K562 (cell line): Measurements from ENCODE around the gene ZNF276. TPM values are rescaled to one million over a fixed set of nuclear protein-coding genes. Genes with fewer than 3 reads are reported as not detected.

Source experiments
- BRCA1 ChIP-seq, 2 experiments: fragments of 450-650 bp in 1 of 2; sonication (generic) in 1 of 2; formaldehyde crosslinking in 1 of 2; IDR thresholded peaks; 2 replicates each; pipeline versions ENCODE4 v1.5.0 to v1.6.1; 2017 to 2020; ENCODE audit warnings: mild to moderate bottlenecking in 1 of 2, missing genetic modification reagents in 1 of 2
- CBFA2T2 ChIP-seq: fragments of 450-650 bp; conservative IDR thresholded peaks from 2 replicates; pipeline ENCODE4 v1.6.1; 2017; ENCODE audit warnings: mild to moderate bottlenecking
- ETV6 ChIP-seq, 3 experiments: fragments of 150-350 bp in 1 of 3; sonication (generic) in 1 of 3; formaldehyde crosslinking in 1 of 3; IDR thresholded peaks; 2 replicates each; pipeline versions ENCODE4 v1.6.1 to v1.8.0; 2014 to 2022; ENCODE audit warnings: borderline replicate concordance in 2 of 3, low read depth in 2 of 3, antibody characterized with exemption in 1 of 3, low read length in 1 of 3, mild to moderate bottlenecking in 1 of 3, missing genetic modification reagents in 1 of 3
- FOXK2 ChIP-seq, 2 experiments: fragments of 450-650 bp; IDR thresholded peaks in 1 of 2; conservative IDR thresholded peaks in 1 of 2; 2 replicates each; pipeline ENCODE4 v1.6.1; 2016; ENCODE audit warnings: low read depth in 2 of 2, mild to moderate bottlenecking in 1 of 2
- GATA2 ChIP-seq: sonication (generic); formaldehyde crosslinking; IDR thresholded peaks from 2 replicates; pipeline ENCODE4 v1.4.0; 2020; ENCODE audit warnings: mild to moderate bottlenecking, missing genetic modification reagents
- HDAC8 ChIP-seq: fragments of 450-650 bp; IDR thresholded peaks from 2 replicates; pipeline ENCODE4 v1.6.1; 2016; ENCODE audit warnings: mild to moderate bottlenecking, missing genetic modification characterization, moderate library complexity, missing compliant biosample characterization
- KAT2B ChIP-seq: IDR thresholded peaks from one replicate; pipeline ENCODE4 v1.6.1; 2012; ENCODE audit warnings: low read depth, mild to moderate bottlenecking, control low read depth, inconsistent platforms, low read length, moderate library complexity
- KLF13 ChIP-seq: fragments of 450-650 bp; IDR thresholded peaks from 2 replicates; pipeline ENCODE4 v1.6.1; 2016; ENCODE audit warnings: missing genetic modification characterization, low read depth, mild to moderate bottlenecking, missing compliant biosample characterization, moderate library complexity, borderline replicate concordance
- NCOA4 ChIP-seq: fragments of 450-650 bp; IDR thresholded peaks from 2 replicates; pipeline ENCODE4 v1.6.1; 2018; ENCODE audit warnings: mild to moderate bottlenecking; ENCODE audit not compliant: partially characterized antibody
- NR2F6 ChIP-seq: fragments of 450-650 bp; formaldehyde crosslinking; IDR thresholded peaks from 2 replicates; pipeline ENCODE4 v1.4.0; 2020; ENCODE audit warnings: mild to moderate bottlenecking
- SMARCB1 ChIP-seq: IDR thresholded peaks from 2 replicates; pipeline ENCODE4 v1.6.1; 2011; ENCODE audit warnings: improper control_type of control experiment, low read depth; ENCODE audit not compliant: insufficient read length
- SMC3 ChIP-seq: conservative IDR thresholded peaks from 2 replicates; pipeline ENCODE4 v1.6.1; 2011; ENCODE audit warnings: low read depth, low read length, improper control_type of control experiment; ENCODE audit not compliant: insufficient read depth
- TCFL5 ChIP-seq: fragments of 250-450 bp; sonication (Bioruptor Pico); conservative IDR thresholded peaks from 2 replicates; pipeline ENCODE4 v1.6.1; 2021; ENCODE audit warnings: mild to moderate bottlenecking, moderate library complexity, matching md5 sums
- ZNF589 ChIP-seq: fragments of 200-800 bp; sonication (Bioruptor generic); IDR thresholded peaks from 2 replicates; pipeline ENCODE4 v1.6.1; 2016; ENCODE audit warnings: low read depth, missing genetic modification characterization, missing compliant biosample characterization
- ZNF785 ChIP-seq: fragments of 250-450 bp; sonication (Bioruptor Pico); IDR thresholded peaks from 2 replicates; pipeline ENCODE4 v1.4.0; 2020; ENCODE audit warnings: mild to moderate bottlenecking
- polyA plus RNA-seq, 8 experiments: library from polyadenylated mRNA; depleted of rRNA in 4 of 8; stranded (reverse) in 5 of 8; unstranded in 3 of 8; fragments of >200 nt; fragmentation: Nextera tagmentation in 2 of 8; fragmentation: Illumina TruSeq in 1 of 8; extraction: Ambion mirVana in 2 of 8; extraction: Trizol in 1 of 8; gene quantifications; 2 replicates each; pipeline versions ENCODE4 v1.2.1 to v1.2.3, GENCODE V29; 2011 to 2014; ENCODE audit warnings: inconsistent platforms in 1 of 8, missing spikeins in 1 of 8
- total RNA-seq, 7 experiments: library from RNA; depleted of rRNA in 6 of 7; stranded (reverse); fragments of >200 nt in 6 of 7; fragmentation: Illumina TruSeq in 2 of 7; extraction: Trizol in 2 of 7; gene quantifications; 2 replicates each; pipeline versions ENCODE4 v1.2.1 to v1.2.3, GENCODE V29; 2011 to 2021; ENCODE audit warnings: low replicate concordance in 1 of 7
- TF ChIP-seq, protein P1 (sequence below): fragments of 250-450 bp; sonication (Bioruptor Pico); IDR thresholded peaks from 2 replicates; pipeline ENCODE4 v1.8.0; 2021; ENCODE audit warnings: moderate library complexity, mild to moderate bottlenecking, inconsistent platforms
- TF ChIP-seq, protein P2 (sequence below): fragments of 250-450 bp; sonication (Bioruptor Pico); IDR thresholded peaks from 2 replicates; pipeline ENCODE4 v1.9.0; 2021; ENCODE audit warnings: mild to moderate bottlenecking
- TF ChIP-seq, protein P3 (sequence below): fragments of 450-650 bp; IDR thresholded peaks from 2 replicates; pipeline ENCODE4 v1.6.1; 2016; ENCODE audit warnings: low read depth, mild to moderate bottlenecking, moderate library complexity
- TF ChIP-seq, protein P4 (sequence below): sonication (generic); formaldehyde crosslinking; IDR thresholded peaks from 2 replicates; pipeline ENCODE4 v1.8.0; 2022; ENCODE audit warnings: missing genetic modification reagents, mild to moderate bottlenecking, moderate library complexity, borderline replicate concordance
- TF ChIP-seq, protein P5 (sequence below), 2 experiments: fragments of 450-650 bp in 1 of 2; IDR thresholded peaks; 2 replicates each; pipeline ENCODE4 v1.6.1; 2011 to 2017; ENCODE audit warnings: low read depth in 2 of 2, antibody characterized with exemption in 1 of 2, borderline replicate concordance in 1 of 2, low read length in 1 of 2, mild to moderate bottlenecking in 1 of 2, mixed read lengths in 1 of 2; ENCODE audit not compliant: control insufficient read depth in 1 of 2

ZNF276 gene
- total and polyA plus RNA-seq, 9 of the 15 experiments (the other 6 are each of a cell fraction or from before 2014, with no cell fraction given) = 0.49 to 43.9 (median 15.8) TPM

DNA sequence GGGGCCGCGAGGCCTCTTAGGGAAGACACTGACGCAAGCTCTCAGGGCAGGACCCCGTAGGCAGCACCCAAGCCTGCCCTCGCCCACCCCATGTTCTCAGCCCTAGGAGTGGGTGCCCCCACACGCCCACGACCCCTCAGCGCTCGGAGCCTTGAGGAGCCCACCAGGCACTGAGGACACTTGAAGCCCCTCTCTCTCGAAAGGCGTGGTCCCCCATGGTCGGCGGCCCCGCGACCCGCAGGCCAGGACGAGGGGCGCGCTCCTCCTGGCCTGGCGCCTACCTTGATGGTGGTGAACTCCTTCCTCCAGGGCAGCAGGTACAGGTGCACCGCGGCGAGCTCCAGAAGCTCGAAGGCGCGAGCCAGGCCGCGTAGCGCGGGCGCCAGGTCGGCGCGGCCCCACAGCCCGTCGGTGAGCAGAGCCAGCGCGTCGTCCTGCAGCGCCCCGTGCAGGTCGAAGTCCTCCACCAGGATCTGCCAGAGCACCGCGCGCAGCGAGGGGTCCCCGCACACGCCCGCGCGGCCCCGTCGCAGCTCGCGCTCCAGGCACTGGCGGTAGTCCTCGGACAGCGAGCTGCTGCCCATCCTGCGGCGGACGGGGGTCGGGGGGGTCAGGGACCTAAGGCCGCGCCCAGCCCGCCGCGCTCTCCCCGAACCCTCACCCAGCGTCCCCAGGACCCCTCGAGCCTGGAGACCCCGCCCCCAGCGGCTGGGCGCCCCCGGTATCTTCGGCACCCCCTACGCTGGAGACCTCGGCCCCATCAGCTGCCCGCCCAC is 20.5 kb upstream of the ZNF276 start (continued):
- TF ChIP-seq SMC3 (0 out of 2 replicates have a peak, but pooled peaks have one; percentile 2), ZNF785 (no peak), ETV6 (IDR thresholded peaks at IDR 0.05; ENCODE audit: borderline replicate concordance in 1 of 2, low read depth in 2 of 2, low read length in 1 of 2) (no peak), ETV6 (CRISPR knock-in tag; IDR thresholded peaks at IDR 0.05; ENCODE audit: borderline replicate concordance) (no peak), NR2F6 (CRISPR knock-in tag) (no peak), HDAC8 (tag) (no peak), FOXK2 (conservative IDR thresholded peaks at IDR 0.05 in 1 of 2, IDR thresholded peaks at IDR 0.05 in 1 of 2; ENCODE audit: low read depth in 2 of 2) (no peak), CBFA2T2 (no peak), TCFL5 (CRISPR knock-in tag) (no peak), SMARCB1 (no peak), NCOA4 (no peak), ZNF589 (CRISPR knock-in tag) (no peak), BRCA1 (IDR thresholded peaks at IDR 0.05) (no peak), BRCA1 (CRISPR knock-in tag; IDR thresholded peaks at IDR 0.05) (no peak), KLF13 (tag) (no peak), KAT2B (no peak), GATA2 (CRISPR knock-in tag) (no peak)
- TF ChIP-seq, protein P1, sequence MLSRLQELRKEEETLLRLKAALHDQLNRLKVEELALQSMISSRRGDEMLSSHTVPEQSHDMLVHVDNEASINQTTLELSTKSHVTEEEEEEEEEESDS = no peak
- TF ChIP-seq, protein P2, sequence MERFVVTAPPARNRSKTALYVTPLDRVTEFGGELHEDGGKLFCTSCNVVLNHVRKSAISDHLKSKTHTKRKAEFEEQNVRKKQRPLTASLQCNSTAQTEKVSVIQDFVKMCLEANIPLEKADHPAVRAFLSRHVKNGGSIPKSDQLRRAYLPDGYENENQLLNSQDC (CRISPR knock-in tag) = no peak
- TF ChIP-seq, protein P3, sequence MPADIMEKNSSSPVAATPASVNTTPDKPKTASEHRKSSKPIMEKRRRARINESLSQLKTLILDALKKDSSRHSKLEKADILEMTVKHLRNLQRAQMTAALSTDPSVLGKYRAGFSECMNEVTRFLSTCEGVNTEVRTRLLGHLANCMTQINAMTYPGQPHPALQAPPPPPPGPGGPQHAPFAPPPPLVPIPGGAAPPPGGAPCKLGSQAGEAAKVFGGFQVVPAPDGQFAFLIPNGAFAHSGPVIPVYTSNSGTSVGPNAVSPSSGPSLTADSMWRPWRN = no peak
- TF ChIP-seq, protein P4, sequence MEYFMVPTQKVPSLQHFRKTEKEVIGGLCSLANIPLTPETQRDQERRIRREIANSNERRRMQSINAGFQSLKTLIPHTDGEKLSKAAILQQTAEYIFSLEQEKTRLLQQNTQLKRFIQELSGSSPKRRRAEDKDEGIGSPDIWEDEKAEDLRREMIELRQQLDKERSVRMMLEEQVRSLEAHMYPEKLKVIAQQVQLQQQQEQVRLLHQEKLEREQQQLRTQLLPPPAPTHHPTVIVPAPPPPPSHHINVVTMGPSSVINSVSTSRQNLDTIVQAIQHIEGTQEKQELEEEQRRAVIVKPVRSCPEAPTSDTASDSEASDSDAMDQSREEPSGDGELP (CRISPR knock-in tag) = peak; percentile 10
- TF ChIP-seq, protein P5, sequence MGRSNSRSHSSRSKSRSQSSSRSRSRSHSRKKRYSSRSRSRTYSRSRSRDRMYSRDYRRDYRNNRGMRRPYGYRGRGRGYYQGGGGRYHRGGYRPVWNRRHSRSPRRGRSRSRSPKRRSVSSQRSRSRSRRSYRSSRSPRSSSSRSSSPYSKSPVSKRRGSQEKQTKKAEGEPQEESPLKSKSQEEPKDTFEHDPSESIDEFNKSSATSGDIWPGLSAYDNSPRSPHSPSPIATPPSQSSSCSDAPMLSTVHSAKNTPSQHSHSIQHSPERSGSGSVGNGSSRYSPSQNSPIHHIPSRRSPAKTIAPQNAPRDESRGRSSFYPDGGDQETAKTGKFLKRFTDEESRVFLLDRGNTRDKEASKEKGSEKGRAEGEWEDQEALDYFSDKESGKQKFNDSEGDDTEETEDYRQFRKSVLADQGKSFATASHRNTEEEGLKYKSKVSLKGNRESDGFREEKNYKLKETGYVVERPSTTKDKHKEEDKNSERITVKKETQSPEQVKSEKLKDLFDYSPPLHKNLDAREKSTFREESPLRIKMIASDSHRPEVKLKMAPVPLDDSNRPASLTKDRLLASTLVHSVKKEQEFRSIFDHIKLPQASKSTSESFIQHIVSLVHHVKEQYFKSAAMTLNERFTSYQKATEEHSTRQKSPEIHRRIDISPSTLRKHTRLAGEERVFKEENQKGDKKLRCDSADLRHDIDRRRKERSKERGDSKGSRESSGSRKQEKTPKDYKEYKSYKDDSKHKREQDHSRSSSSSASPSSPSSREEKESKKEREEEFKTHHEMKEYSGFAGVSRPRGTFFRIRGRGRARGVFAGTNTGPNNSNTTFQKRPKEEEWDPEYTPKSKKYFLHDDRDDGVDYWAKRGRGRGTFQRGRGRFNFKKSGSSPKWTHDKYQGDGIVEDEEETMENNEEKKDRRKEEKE (IDR thresholded peaks at IDR 0.05; ENCODE audit: borderline replicate concordance in 1 of 2, control insufficient read depth in 1 of 2, low read depth in 2 of 2, low read length in 1 of 2) = 0 out of 4 replicates have a peak, but pooled peaks of 1 of the 2 experiments have one; percentile 18
